ENCODE results near the gene KLLN. TPM values are rescaled to one million over a fixed set of nuclear protein-coding genes. Genes with fewer than 3 reads are reported as not detected.
"Not testable (repeated sequence)": the region's sequence is repeated elsewhere in the genome, so short reads cannot be mapped to it uniquely, and the experiment has no call there.

Gene KLLN
- total RNA-seq, 2 donors from 2014 or later, result 0.14 TPM

DNA sequence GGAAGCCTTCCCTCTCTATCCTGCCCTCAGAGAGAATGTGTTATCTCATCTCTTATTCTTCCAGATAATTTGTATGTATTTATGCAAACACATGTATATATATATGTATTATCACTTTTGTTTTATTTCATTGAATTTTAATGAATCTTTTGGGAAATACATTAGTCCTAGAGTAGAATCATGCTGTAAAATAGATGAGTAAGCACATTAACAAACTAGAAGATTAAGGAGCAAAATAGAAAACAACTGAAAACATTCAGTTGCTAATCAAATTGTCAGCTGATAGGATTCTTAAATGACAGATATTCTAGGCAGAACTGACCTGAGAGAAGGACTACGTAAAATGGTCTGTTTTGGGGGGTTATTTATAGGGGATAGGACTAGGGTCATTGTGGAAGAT lies 11.2 kb downstream of the KLLN start:
- Histone ChIP-seq H3K4me1 (ENCODE audit: control insufficient read depth in 1 of 2, low read depth in 2 of 2) (peaks cover 0 to 2% of the 10 kb centered on the region in 2 donors), H3K36me3 (no peaks in the 10 kb centered on the region), H3K27ac (no peak overlapping the region), H3K4me3 (no peak overlapping the region), H3K27me3 (replicated peaks; ENCODE audit: insufficient read depth) (no peaks in the 10 kb centered on the region), H3K9me3 (no peaks in the 10 kb centered on the region)
- DNase-seq (ENCODE audit: low spot score) (no peak), ATAC-seq (ENCODE audit: insufficient number of reproducible peaks, low FRiP score, low read depth) (no peak)
- TF ChIP-seq, protein P1, sequence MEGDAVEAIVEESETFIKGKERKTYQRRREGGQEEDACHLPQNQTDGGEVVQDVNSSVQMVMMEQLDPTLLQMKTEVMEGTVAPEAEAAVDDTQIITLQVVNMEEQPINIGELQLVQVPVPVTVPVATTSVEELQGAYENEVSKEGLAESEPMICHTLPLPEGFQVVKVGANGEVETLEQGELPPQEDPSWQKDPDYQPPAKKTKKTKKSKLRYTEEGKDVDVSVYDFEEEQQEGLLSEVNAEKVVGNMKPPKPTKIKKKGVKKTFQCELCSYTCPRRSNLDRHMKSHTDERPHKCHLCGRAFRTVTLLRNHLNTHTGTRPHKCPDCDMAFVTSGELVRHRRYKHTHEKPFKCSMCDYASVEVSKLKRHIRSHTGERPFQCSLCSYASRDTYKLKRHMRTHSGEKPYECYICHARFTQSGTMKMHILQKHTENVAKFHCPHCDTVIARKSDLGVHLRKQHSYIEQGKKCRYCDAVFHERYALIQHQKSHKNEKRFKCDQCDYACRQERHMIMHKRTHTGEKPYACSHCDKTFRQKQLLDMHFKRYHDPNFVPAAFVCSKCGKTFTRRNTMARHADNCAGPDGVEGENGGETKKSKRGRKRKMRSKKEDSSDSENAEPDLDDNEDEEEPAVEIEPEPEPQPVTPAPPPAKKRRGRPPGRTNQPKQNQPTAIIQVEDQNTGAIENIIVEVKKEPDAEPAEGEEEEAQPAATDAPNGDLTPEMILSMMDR (IDR thresholded peaks at IDR 0.05), result no peak

DNA sequence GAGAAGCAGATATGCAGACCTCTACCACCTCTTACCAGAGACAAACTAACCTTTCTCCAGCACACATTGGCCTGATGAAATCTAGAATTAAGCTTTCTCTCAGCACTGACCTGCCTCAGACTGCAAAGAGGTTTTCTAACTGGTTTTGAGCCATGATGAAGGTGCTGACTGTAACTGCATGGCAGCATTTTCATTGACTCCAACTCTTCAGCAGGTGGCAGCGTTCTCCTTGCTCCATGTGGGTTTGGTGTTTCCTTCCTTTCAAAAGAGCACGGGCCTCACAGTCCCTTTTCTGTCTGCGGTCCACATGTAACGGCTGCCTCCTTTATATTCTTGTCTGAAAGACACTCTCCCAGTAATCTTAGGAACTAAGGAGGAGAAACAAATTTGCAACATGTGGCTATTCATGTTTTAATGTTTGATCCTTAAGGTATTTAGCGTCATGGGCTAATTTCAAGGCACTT lies 12.6 kb downstream of the KLLN start:
- Histone ChIP-seq H3K4me1 (ENCODE audit: control insufficient read depth in 1 of 2, low read depth in 2 of 2) (peaks cover 0 to 2% of the 10 kb centered on the region in 2 donors), H3K27ac (no peak overlapping the region), H3K36me3 (no peaks in the 10 kb centered on the region), H3K9me3 (no peaks in the 10 kb centered on the region), H3K4me3 (no peak overlapping the region), H3K27me3 (replicated peaks; ENCODE audit: insufficient read depth) (no peaks in the 10 kb centered on the region)
- TF ChIP-seq, protein P1 (IDR thresholded peaks at IDR 0.05), result peak; percentile 65
- DNase-seq (ENCODE audit: low spot score), result no peak
- ATAC-seq (ENCODE audit: insufficient number of reproducible peaks, low FRiP score, low read depth), result no peak

DNA sequence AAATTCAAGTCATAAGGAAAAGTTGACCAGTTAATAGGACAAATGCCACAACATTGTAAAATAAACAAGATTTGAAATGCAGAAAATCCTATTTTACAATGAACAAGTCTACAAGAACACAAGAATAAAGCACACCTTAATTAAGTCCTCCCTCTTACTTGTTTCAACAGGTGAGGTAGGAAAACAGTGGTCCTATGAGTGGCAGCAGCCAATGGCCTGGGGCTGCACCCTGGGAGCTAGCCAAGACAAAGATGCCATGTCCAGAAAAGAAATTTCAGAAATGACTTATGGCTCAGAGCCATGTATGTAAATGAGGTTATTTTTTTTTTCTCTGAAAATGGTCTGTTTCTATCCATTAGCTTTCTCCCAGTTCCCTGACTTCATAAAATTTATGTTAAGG lies 14.3 kb downstream of the KLLN start:
- Histone ChIP-seq H3K4me3 (no peak overlapping the region), H3K4me1 (ENCODE audit: control insufficient read depth in 1 of 2, low read depth in 2 of 2) (peaks cover 0 to 2% of the 10 kb centered on the region in 2 donors), H3K27ac (no peak overlapping the region), H3K36me3 (no peaks in the 10 kb centered on the region), H3K27me3 (replicated peaks; ENCODE audit: insufficient read depth) (no peaks in the 10 kb centered on the region), H3K9me3 (no peaks in the 10 kb centered on the region)
- TF ChIP-seq, protein P1 (IDR thresholded peaks at IDR 0.05), result no peak
- no peak for ATAC-seq (ENCODE audit: insufficient number of reproducible peaks, low FRiP score, low read depth)
- no peak for DNase-seq (ENCODE audit: low spot score)

DNA sequence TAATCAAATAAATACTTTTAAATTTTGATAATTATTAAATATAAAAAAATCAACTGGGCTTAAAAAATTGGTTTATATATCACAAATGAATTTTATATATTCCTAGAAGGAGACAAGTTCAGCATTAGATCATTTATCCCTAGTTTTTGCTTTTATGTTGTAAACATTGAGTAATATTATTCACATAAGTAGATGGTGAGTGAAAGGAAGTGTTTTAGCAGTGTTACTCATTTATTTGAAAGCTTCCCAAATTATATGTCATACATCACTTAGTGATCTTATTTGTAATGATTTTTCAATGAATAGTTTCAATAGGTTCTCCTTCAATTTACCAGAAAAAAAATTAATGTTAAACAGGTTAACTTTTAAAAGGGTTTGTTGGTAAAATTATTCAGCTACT lies 15.8 kb downstream of the KLLN start:
- no peak for DNase-seq (ENCODE audit: low spot score)
- TF ChIP-seq, protein P1 (IDR thresholded peaks at IDR 0.05), result no peak
- Histone ChIP-seq H3K36me3 (no peaks in the 10 kb centered on the region), H3K4me3 (no peak overlapping the region), H3K9me3 (no peaks in the 10 kb centered on the region), H3K4me1 (ENCODE audit: control insufficient read depth in 1 of 2, low read depth in 2 of 2) (peaks cover 0 to 8% of the 10 kb centered on the region in 2 donors), H3K27me3 (replicated peaks; ENCODE audit: insufficient read depth) (no peaks in the 10 kb centered on the region), H3K27ac (no peak overlapping the region)
- no peak for ATAC-seq (ENCODE audit: insufficient number of reproducible peaks, low FRiP score, low read depth)

DNA sequence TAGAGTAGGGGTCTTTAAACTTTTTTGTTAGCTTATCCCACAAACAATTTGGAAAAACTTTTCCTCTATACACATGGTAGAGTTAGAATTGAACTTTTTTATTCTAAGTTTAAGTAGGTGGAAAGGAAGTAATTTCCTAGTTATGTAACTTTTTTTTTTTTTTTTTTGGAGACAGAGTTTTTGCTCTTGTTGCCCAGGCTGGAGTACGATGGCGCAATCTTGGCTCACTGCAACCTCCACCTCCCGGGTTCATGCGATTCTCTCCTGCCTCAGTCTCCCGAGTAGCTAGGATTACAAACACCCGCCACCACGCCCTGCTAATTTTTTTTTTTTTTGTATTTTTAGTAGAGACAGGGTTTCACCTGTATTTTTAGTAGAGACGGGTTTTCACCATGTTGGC lies 16.6 kb downstream of the KLLN start:
- not testable (repeated sequence) for H3K27ac ChIP-seq; H3K27me3 ChIP-seq (replicated peaks; ENCODE audit: insufficient read depth); H3K36me3 ChIP-seq; H3K9me3 ChIP-seq; DNase-seq (ENCODE audit: low spot score); H3K4me3 ChIP-seq; H3K4me1 ChIP-seq (ENCODE audit: control insufficient read depth in 1 of 2, low read depth in 2 of 2); ATAC-seq (ENCODE audit: insufficient number of reproducible peaks, low FRiP score, low read depth)

DNA sequence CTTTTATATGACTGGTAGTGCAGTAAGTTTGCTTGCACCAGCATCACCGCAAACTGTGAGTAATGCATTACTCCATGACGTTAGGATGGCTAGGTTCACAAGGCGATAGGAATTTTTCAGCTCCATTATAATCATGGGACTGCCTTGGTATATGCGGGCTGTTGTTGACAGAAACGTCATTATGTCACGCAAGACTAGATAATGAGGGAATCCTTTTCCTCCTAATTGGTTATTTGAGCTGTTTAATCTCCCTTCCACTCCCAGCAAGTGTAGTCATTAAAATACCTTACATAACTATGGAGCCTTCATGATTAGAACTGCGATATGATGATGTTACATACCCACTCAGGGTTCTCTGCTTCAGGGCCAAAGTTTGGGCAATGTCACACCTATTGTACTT lies 17.3 kb downstream of the KLLN start:
- Histone ChIP-seq H3K27me3 (replicated peaks; ENCODE audit: insufficient read depth) (no peaks in the 10 kb centered on the region), H3K36me3 (no peaks in the 10 kb centered on the region), H3K27ac (no peak overlapping the region), H3K9me3 (no peaks in the 10 kb centered on the region), H3K4me1 (ENCODE audit: control insufficient read depth in 1 of 2, low read depth in 2 of 2) (peaks cover 0 to 6% of the 10 kb centered on the region in 2 donors), H3K4me3 (no peak overlapping the region)
- TF ChIP-seq, protein P1 (IDR thresholded peaks at IDR 0.05), result no peak
- DNase-seq (ENCODE audit: low spot score), result no peak
- no peak for ATAC-seq (ENCODE audit: insufficient number of reproducible peaks, low FRiP score, low read depth)
